CD1c-positive myeloid dendritic cell (primary cell): ENCODE results near the gene ALAS2.
"Not testable (repeated sequence)": the region's sequence is repeated elsewhere in the genome, so short reads cannot be mapped to it uniquely, and the experiment has no call there.

ENCODE experiments used
- DNase-seq: peaks from one replicate; pipeline ENCODE4 v3.0.0-alpha.2; 2016; ENCODE audit errors: extremely low spot score

The ALAS2 gene

DNA sequence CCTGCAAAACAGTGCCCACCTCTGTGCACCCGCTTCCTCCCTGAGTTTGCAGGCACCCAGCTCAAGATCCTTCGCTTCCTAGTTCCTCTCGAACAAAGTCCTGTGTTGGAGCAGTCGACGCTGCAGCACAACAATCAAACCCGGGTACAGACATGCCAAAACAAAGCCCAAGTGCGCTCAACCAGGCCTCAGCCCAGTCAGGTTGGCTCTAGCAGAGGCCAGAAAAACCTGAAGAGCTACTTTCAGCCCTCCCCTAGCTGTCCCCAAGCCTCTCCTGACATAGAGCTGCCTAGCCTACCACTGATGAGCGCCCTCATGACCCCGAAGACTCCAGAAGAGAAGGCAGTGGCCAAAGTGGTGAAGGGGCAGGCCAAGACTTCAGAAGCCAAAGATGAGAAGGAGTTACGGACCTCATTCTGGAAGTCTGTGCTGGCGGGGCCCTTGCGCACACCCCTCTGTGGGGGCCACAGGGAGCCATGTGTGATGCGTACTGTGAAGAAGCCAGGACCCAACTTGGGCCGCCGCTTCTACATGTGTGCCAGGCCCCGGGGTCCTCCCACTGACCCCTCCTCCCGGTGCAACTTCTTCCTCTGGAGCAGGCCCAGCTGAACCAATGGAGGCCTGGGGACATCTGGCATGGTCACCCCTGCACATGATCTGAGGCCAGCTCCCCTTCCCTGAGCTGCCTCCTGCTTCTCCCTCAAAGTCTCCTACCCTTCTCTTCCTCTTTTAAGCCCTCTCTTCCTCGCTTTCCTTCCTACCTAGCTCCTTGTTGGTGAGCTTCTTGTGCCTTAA lies 23.8 kb downstream of the ALAS2 start:
- DNase-seq: no peak

DNA sequence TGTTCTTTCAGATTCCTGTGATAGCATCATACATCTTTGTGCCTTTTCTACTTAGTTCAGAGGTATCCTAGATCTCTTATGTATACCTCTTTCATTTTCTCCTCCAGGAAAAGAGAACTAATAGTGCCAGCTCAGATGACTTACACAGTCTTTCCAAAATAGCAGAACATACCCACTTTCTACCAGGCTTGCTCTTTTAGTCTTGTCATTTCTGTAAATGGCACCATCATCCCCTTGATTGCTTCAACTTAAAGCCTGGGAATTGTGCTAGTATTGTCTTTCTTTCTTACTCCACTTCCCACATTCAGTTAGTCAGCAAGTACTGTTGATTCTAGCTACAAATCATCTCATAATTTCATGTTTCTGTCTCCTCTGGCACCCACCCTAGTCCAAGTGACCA lies 25.5 kb downstream of the ALAS2 start:
- DNase-seq: peak; percentile 47

DNA sequence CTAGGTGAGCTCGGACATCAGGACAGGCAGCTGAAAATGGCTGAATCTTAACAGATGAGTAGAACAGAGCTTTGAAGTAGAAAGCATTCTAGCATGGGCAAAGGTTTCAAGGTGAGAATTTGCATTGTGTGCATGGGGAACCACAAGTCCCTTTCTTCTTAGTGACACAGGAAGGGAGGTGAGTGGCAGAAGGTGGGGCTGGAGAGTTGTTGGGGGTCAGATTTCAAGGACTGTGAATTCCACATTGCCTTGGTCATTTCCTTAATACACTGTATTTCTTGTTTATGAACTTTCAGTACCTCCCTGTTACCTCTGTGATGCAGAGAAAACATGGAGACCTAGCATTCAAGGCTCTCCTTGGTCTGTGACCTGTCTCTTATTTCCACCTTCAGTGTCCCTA lies 26.5 kb downstream of the ALAS2 start:
- DNase-seq: no peak

DNA sequence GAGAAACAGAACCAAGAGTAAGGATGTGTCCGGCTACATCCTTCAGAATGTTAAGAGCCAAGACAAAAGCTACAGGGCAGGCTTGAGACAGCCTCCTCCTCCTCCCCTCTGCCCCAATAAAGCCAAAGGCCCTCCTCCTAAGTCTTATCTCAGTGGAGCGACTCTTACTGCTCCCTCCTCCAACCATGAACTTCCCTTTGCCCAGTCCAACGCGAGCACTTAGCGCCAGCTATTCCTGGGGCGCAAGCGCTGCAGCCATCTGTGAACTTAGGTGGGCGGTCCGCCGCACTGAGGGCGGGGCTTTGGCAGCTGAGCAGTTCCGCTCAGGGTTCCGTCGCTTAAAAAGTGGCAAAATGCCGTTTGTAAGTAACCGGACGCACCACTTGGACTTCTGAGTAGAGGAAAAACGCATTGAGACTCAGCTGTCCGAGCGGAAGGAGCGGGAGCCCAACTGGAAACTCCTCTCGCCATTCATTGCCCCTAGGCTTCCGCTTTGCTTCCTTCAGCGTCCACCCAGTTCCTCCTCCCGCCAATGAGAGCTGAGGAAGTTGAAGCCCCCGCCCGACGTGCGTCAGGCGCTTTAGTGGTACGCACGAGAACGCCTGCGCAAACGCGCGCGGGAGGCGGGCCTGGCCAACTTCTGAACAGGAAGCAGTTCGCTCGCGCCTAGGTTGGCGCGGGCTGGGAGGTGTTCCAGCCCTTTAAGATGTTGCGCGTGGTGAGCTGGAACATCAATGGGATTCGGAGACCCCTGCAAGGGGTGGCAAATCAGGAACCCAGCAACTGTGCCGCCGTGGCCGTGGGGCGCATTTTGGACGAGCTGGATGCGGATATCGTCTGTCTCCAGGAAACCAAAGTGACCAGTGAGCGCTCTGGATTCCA lies 30.8 kb downstream of the ALAS2 start, which contains the start of gene APEX2:
TSS of gene APEX2 (plus strand) at position 647 of the 882 bp plus-strand sequence. CDS start at position 707, 60 bp downstream.
- DNase-seq: peak; percentile 95

DNA sequence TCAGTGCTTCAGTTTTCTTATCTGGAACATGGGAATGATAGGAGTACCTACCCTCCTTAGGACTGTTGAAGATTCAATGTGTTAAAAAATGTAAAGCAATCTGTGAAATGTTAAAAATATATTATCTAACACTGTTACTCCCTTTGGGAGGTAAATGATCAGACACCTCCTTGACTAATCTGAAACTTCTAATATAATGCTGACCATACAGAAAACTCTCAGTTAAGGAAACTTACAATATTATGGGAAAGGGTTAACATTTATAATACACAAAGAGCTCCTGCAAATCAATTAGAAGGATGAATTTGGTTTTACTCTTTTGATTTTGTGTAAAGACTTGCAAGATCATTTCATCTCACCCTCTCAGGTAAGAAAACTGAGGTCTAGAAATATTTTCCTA lies 35.2 kb downstream of the ALAS2 start:
- DNase-seq: no peak

DNA sequence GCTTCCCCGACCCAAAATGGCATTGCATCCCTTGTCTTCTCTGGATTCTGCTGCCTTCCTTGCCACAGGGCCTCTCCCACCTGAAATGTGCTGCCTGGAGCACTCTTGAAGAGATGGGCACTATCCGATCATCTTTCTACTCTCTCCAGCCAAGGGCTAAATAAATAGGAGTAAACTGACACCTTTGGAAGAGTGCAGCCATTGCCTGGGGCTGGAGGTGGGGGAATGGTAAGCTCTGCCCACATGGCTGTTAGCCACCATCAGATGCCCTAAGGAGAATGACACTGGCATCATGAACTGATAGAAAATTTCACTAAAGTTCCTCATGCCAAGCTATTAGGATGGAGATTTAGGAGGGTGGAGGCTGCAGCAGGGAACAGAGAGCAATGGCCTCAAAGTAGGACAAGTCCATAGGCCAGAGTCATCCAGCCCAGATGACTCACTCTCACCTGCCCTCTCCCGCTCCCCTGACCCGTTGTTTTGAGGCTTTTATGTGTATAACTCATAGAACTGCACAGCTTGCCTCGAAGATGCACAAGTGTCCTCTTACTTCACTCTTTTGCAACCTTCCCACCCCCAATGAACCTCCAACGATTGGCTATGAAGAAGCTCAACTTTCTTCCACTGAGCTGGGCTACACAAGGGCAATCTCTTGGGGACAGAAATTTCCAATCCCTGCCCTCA lies 36.0 kb downstream of the ALAS2 start:
- peak; percentile 79 for DNase-seq

DNA sequence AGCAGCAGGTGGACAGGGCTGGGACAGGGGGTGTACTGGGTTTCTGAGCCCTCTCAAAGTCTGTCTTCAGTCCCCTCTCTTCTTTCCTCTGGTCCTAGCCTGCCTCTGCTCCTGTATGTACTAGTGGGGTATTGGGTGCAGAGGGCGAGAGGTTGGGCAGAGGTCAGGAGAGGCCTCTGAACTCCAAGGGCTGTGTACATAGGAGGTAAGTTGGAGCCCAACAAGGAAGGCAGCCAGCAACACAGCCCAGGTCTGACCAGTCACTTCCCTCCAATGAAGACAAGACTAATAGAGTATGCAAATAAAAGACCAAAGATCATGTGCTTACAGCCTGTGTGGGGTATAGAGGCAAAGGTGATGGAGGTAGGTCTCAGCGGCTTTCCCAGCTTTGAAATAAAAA lies 36.7 kb downstream of the ALAS2 start, which contains the start of gene PFKFB1:
TSS of gene PFKFB1 (minus strand) at position 90 of the 400 bp plus-strand sequence. CDS start 181 bp downstream, outside the sequence.
- DNase-seq: no peak

DNA sequence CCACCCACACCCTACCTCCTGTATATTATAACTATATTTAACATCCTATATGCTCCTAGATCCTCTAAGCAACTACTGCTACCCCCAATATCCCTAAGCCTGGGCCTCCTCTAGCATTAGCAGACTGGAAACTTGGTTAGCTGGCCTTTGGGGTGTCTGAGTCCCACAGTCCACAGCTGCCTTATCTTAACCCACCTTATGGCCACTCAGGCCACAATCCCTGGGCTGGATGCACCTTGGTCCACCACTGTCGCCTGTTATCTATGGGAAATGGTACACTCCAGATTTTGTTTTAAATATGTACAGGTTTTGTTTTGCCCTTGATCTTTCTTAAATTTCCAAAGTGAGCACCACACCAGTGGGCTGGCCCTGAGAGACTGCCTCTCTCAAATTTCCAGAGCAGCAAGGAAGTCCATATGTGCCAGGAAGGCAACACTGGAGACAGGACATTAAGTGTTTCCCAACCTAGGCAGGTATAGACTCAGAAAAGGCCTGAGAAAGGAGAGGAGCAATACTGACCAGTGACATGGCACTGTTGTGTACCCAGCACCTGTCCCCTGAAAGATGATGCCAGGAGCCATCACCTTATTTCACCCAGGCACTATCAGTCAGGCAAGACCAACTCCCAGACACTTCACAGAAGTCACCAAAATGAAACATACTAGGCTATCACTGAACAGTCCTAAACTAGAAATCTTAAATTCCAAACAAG lies 37.7 kb downstream of the ALAS2 start:
- DNase-seq: no peak

DNA sequence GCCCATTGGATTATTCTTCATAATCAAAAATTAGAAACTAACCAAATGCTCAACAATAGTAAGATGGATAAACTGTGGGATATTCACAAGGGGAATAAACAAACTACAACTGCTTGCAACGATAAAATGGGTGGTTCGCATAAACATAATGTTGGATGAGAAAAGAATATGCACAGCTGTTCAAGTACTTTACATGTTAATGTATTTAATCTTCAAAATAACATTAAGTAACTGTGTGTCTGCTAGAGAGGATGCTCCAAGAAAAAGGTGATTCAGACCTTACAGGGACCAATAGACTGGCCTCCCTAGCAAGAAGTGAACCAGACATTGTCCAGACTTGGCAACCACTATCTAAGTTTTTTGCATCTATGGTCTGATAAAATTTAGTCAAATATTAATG lies 39.1 kb downstream of the ALAS2 start:
- DNase-seq: no peak

DNA sequence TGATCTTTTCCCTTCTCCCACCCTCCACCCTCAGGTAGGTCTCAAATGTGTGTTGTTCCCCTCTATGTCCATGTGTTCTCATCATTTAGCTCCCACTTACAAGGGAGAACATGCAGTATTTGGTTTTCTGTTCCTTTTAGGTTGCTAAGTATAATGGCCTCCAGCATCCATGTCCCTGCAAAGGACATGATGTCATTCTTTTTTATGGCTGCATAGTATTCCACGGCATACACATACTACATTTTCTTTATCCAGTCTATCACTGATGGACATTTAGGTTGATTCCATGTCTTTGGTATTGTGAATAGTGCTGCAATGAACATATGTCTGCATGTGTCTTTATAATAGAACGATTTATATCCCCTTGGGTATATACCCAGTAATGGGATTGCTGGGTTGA lies 47.5 kb downstream of the ALAS2 start:
- DNase-seq: not testable (repeated sequence)

DNA sequence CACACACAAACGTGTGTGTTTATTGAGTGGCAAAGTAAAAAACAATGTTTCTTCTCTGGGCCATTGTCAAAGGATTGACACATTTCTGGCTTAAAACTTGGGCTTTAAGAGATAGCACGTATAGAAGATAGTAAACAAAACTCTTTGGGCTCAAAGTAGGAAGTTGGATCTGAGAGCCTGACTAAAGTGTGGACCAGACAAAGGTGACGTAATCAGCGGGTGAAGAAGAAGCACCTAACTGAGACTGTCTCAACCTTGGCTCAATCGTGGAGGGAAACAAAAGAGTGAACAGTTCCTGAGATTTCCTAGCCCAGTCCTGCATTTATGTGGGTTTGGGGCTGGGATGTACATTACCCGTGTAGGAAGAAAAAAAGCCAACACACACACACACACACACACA lies 50.4 kb downstream of the ALAS2 start:
- peak; percentile 2 for DNase-seq

DNA sequence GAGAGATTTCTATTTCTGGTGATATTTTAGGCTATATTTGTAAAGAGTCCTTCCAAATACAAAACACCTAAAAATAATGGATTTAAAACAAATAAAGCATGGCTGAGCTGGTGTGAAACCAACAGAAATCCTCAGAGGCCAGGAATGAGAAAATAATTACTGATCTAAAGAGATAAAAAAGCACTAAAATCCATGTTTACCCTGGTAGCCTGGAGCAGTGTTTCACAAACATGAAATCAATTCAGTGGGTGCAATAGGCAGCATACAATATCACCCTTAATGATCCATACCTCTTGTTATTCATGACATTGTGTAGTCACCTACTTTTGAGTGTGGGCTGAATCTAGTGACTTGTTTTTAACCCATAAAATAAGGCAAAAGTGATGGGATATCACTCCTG lies 51.3 kb downstream of the ALAS2 start:
- DNase-seq: no peak

DNA sequence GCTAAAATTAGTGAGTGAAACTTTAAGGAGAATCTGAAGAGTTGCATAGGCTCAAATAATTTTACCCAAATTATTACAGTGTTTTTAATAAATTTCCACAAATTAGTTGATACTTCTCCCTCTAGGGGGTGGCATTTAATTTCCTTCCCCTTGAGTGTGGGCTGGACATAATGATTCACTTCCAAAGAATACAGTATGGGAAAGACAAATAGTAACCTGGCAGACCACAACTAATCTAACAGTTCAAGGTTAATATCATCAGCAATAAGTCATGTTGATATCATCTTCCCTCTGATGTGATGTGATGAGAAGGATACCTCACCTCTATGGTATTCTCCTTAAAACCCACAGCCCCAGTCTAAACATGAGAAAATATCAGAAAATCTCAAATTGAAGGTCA lies 52.3 kb downstream of the ALAS2 start:
- no peak for DNase-seq

DNA sequence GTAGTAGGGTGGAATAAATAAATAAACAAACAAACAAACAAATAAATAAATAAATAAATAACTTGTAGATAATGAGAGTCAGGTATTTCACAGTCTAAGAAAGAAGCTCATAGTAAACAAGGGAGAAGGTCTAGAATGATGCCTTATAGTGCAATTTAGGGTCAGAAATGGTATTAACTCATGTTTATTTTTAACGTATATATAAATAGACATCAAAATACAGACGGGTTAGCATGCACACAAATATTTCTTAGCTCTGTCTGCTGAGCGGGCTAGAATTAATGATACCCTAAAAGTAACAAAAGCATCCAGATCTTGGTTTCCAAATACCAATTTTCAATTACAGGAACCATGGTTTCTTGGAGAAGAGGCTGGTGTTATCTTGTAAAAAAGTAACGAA lies 53.4 kb downstream of the ALAS2 start:
- DNase-seq: no peak

DNA sequence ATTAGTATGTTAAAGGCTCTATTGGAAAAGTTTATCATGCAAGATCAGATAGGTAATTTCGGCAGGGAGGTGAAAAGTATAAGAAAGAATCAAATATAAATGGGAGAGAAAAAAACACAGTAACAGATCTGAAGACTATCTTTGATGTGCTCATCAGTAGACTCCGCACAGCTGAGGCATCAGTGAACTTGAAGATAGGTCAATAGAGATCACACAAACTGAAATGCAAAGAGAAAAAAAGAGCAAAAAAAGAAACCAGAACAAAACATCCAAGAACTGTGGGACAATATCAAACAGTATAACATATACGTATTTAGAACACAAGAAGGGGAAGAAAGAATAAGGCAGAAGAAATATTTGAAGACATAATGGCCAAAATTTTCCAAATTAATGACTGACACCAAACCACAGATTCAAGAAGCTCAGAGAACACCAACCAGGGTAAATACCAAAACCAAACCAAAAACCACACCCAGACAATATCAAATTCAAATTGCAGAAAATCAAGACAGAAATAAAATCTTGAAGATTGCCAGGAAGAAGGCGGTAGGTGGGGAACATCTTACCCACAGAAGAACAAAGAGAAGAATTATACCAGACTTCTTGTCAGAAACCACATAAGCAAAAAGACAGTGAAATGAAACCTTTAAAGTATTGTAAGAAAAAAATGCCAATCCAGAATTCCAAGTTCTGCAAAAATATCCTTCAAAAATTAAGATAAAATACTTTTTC lies 65.8 kb downstream of the ALAS2 start:
- DNase-seq: no peak

DNA sequence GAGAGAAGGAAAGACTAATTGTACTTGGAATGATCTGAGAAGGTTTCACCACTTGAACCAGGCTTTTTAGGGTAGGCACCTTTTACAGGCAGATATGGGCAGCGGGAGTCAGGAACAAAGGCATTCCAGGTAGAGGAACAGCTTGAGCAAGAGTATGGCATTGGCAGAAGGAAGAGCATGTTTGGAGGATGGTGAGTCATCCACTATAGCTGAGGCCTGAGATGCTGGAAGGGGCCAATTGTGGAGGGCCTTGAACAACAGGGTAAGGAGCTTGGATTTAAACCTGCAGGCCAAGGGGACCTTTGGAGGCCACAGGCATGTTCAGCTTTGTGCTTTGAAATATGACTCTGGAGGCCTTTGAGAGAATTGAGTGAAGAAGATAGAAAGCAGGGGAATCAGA lies 69.0 kb downstream of the ALAS2 start:
- no peak for DNase-seq
